Fibroblast of the aortic adventitia (primary cell): ENCODE data around the gene RAPGEF3. TPM values are rescaled to one million over a fixed set of nuclear protein-coding genes. Genes with fewer than 3 reads are reported as not detected.

Experiments
- total RNA-seq: library from RNA; depleted of rRNA; stranded (reverse); fragments of >200 nt; gene quantifications from 2 replicates; pipeline ENCODE4 v1.2.3, GENCODE V29; 2012; ENCODE audit warnings: low replicate concordance

Gene RAPGEF3
- total RNA-seq, 1 donor, result 5.2 TPM

Other genes with a start within 250 kb of the RAPGEF3 start
- 15.7 and 25.7 TPM in 2 replicates for gene RPAP3, start 52.9 kb downstream of the RAPGEF3 start, total RNA-seq
- 0.36 TPM in 1 of 2 replicates, not detected in the other for gene ENDOU, start 33.4 kb downstream of the RAPGEF3 start, total RNA-seq
- 22.0 and 25.1 TPM in 2 replicates for gene SLC48A1, start 14.4 kb upstream of the RAPGEF3 start, total RNA-seq
- gene HDAC7, start 61.0 kb upstream of the RAPGEF3 start, total RNA-seq, result 48.9 and 78.8 TPM in 2 replicates
- 5.0 and 12.5 TPM in 2 replicates for gene VDR, start 146.1 kb upstream of the RAPGEF3 start, total RNA-seq
- 13.4 and 90.7 TPM in 2 replicates for gene TMEM106C, start 204.7 kb upstream of the RAPGEF3 start, total RNA-seq
- gene COL2A1, start 245.6 kb upstream of the RAPGEF3 start, total RNA-seq, result not detected in 2 replicates